Stimulated activated CD4-positive, alpha-beta T cell treated with anti-CD3 and anti-CD28 coated beads, Interleukin-12 subunit alpha, Interleukin-12 subunit beta, amount 100 ng/mL, for 4 hours (primary cell): Measurements from ENCODE around the gene ZNF618.
"Not testable (repeated sequence)": the region's sequence is repeated elsewhere in the genome, so short reads cannot be mapped to it uniquely, and the experiment has no call there.

Source experiments
- DNase-seq: peaks from one replicate; pipeline ENCODE4 v3.0.0-alpha.2; 2020

The ZNF618 gene

DNA sequence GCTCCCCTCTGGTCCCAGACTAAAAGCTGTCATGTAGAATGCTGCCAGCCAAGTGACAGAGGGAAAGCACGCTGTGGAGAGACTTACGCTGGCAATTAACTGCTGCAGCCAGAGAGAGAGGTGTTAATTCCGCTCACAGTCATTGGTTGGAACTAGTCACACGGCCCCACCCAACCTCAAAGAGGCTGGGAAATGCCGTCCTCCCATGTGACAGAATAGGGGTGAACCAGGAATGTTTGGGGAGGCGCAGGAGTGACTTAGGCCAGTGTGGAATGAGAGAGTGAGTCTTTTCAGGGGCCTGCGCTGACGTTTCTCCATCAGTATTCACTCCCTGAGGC lies 114.4 kb downstream of the ZNF618 start:
- no peak for DNase-seq

DNA sequence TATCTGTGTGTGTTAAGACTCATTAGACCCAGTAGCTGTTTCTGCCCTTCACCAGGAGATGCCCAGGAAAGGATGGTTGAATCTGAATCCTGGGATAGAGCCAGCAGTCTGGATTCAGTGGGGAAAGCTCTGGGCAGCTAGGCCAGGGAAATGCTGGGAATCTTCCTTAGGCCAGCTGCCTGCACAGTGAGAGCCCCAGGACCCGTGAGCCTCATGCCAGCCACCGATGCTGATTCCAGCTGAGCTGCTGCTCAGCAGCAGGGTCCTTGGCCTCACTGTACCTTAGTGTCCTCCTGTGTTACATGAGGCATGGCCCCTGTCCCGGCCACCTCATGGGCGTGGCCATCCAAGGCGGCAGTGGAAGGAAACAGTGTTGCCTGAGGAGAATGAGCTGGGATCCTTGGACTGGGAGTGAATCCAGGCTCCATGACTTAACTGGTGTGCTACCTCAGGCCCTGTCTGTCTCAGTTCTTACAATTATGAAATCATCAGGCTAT lies 114.9 kb downstream of the ZNF618 start:
- DNase-seq = no peak

DNA sequence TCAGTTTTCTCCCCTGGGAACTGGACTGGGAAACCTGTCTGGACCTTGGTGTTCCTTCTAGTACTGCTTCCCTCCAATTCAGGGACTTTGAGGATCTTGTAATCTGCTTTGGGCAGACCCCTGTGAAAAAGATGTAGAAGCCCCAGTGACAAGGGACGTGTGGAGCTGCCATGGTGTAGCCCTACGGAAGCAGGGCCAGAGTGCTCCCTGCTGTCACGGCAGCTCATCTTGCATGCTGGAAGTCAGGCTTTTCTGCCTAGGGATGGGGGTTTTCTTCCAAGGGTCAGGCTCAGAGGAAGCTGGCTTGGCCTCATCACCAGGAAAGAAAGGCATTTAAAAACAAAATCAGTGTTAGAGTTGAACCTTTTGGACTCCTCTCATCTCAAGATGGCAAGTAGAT lies 115.6 kb downstream of the ZNF618 start:
- no peak for DNase-seq

DNA sequence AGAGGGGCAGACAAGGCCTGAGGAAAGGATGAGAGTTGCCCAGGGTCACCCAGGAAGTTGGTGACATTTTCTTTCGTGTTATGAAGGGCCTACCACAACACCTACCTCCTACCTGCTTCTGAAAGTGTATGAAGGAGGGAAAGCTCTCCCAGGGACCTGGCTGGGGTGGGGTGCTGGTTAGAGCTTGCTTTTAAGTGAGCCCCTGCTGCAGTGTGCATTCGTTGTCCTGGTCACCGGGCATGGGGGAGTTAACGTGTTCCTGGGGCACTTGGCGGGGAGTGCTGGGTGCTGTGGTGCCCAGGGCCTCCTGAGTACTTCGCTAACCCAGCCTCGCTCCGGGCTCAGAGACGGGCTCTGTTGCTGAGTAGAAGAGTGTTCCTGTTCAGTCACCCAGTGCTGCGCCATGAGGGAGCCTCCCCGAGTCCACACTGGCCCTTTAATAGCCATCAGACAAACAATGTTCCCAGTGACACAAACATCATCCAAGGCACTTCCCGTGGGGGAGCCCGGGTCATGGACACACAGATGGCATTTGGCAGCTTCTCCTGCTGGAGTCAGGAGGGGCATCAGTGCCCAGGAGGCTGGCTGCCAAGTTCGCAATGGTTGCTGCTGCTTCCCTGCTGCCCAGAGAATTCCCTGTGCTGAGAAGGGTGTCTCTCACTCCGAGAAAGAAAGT lies 116.3 kb downstream of the ZNF618 start:
- no peak for DNase-seq

DNA sequence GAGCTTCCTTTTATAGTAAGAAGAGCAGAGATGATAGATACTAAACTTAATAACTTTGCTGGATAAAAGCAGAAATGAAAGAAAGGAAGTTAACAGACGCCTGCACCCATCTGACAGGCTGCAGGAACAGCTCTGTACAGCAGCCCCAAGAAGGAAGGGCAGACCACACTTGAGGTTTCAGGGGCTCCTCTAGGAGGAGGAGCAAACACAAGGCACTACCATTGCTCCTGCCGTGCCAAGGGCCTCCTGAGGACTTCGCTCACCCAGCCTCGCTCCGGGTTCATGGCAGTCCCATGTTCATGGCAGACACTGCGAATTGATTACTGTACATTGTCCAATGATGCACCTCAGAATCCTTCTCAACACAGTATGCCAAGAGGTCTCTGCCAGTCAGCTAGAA lies 116.9 kb downstream of the ZNF618 start:
- no peak for DNase-seq

DNA sequence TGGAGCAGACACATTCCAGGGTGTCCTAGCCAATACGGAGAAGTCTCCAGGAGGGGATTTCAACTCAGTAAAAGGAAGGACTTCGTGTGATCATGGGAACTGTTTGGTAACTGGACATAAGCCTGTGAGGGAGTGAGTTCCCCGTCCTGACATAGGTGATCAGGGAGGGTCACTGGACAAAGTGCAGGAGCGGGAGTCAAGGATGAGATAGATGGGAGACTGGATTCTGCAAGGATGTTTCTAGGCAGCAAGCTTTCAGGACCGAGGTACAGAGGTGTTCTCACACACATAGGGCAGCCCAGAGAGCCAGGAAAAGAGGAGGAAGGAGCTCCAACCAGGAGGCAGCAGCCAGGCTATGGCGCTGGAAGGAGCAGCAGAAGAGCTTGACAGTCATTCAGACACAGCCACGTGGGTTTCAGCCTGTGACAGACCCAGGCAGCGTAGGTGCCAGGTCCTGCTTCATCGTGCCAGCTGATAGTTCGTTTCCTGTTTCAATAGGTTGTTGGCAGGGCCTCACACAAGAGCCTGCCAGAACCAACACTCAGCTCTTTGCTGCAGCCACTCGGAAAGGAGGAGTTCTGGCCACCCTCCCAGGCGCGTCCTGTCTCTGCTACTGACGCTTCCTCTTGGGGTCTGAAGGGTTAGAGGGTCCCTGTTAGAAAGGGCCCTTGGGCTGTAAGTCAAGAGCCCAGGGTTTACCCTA lies 117.9 kb downstream of the ZNF618 start:
- no peak for DNase-seq

DNA sequence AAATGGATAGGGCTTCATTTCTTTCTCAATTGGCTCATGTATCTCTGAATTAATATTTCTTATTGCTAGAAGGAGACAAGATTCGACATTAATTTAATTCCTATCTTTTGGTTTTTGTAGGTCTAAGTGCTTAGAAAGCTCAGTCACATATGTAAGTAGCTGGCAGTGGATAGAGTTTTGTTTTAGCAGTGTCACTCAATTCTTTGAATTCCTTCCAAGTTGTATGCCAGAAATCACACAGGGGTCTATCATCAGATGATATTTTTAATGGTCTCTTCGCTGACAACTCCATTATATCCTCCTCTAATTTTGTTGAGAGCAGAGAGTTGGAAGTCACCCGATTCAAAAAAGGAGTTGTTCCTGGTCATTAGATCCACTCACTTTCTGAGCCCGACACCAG lies 119.3 kb downstream of the ZNF618 start:
- no peak for DNase-seq

DNA sequence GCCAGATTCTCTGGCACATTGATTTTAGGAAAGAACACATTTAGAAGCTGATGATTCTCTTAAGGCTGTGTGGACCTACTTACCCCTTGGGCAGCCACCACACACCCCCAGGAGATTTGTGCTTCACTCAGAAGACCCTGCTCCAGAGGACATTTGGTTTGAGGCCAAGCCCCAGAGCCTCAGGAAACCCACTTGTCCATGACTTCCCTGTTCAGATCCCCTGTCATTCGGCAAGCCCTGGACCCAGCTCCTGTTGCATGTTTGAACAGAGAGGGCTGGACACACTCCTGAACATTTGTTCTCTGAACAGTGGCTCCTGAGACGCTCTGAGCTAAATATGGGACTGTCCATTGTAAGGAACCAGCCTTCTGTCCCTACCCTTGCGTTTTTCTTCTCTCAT lies 119.9 kb downstream of the ZNF618 start:
- no peak for DNase-seq

DNA sequence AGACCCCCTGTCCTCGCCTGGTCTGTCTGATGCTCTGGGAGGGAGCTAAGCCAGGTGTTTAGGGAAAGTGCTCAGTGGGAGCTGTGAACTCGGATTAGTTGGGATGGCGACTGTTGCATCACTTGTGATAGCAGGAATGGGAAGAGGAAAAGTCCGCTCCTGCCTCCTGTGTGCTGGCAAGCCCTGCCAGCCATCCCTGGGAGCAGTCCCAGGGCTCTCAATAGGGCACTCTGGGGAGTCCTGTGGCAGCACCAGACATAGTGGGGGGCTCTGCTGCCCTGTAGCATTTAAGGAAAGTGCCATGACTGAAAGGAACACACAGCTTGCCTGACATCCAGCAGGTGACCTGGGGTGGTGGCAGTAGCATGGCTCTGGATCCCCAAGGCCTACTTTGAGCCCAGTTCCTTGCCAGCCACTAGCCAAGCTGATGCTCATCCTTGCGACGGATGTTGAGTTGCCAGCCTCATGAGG lies 120.5 kb downstream of the ZNF618 start:
- DNase-seq = no peak

DNA sequence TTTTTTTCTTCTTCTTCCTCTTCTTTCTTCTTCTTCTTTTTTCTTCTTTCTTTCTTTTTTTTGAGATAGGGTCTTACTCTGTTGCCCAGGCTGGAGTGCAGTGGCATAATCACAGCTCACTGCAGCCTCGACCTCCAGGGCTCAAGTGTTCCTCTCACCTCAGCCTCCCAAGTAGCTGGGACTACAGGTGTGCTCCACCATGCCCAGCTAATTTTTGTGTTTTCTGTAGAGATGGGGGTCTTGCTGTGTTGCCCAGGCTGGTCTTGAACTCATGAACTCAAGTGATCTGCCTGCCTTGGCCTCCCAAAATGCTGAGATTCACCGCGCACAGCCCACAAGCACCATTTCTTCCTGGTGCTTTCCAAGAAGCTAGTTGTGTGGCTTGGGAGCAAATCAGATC lies 121.0 kb downstream of the ZNF618 start:
- DNase-seq = not testable (repeated sequence)

DNA sequence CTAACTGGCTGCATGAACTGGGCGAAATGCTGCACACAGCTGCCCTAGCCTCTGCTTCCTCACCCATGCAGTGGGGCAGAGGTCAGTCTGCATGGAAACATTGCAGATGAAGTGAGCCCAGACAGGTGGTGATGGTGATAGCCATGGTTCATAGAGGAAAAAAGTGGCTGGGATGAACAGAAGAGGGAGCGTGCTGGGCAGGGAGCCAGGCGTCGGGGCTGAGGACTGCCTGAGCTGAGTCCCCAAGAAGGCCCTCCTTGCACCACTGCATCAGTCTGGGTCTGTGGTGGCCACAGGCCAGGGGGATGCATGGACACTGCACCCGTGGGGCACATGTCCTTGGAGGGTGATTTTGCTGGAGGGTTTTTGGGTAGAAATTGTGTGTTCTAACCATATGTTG lies 121.5 kb downstream of the ZNF618 start:
- no peak for DNase-seq

DNA sequence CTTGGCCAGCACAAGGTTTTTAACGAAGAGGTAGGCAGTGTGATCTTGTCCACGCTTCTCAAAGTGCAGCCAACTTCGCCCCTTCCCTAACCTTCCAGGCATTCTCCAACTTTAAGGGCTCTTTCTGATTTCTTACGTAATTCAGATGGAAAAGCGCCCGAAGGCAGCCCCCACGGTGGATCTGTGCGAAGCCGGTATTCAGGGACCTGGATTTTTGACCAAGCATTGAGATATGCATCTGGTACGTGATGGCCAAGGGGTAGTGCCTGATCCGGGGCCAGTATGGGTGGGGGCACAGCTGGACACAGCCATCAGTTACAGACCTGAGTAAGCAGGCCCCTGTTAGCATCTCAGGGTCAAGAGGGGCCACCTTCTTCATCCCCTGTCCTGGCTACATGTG lies 122.0 kb downstream of the ZNF618 start:
- DNase-seq = no peak

DNA sequence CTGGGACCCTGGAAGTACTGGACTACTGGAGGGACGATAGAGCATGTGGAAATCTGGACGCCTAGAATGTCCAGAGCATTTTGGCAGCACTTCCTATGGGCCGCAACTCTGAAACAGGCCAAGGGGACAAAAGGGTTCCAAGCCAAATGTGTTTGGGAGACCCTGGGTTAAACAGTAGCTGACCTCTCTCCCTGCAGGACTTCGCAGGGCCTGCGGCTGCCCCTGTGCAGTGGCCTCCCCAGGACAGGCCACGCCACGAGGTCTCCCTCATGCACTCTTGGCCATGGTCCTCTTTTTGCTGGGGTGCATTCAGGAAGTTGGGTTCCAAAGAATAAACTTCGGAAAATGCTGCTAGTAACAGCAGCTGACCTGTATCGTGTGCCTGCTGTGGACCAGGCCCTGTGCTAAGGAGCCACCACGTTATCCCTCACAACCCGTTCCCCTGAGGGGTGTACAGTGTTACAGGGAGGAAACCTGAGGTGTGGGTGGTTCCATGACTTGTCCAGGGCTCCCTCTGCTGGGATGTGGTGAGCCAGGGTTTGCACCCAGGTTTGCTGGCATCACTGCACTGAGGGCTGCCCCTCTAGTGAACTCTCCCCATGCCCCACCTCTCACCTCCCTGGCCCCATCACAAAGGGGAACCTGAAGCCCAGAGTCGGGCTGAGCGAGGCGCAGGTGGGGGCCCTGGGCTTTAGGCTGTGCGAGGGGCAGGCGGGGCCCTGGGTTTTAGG lies 122.6 kb downstream of the ZNF618 start:
- no peak for DNase-seq

DNA sequence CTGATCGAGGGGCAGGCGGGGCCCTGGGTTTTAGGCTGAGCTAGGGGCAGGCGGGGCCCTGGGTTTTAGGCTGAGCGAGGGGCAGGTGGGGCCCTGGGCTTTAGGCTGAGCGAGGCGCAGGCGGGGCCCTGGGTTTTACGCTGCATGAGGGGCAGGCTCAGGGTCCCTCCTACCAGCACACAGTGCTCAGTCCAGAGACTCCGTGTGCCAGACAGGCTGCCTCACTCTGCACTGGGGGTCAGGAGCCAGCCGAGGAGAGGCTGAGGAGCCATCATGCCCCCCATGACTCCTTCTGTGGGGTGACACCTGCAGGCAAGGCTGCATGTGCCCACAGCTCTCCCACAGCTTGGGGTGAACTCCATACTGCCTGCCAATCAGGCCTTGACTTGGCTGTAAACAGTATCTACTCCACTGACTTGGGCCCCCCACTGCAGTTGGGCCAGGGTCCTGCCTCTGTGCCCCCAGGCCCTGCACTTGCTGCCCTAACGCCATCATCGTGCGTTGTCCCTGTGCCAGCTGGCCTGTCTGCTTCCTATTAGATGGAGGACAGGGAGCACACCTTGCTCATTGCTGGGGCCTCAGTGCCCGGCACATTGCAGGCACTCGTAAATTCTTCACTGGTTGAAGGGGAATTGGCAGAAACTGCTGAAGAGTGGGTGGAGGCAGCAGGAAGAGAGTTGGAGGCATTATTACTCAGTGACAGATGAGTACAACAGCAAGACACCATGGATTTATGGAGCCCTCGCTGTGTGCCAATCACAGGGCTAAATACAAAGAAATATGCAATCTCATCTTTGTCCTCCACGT lies 123.3 kb downstream of the ZNF618 start:
- DNase-seq = no peak

DNA sequence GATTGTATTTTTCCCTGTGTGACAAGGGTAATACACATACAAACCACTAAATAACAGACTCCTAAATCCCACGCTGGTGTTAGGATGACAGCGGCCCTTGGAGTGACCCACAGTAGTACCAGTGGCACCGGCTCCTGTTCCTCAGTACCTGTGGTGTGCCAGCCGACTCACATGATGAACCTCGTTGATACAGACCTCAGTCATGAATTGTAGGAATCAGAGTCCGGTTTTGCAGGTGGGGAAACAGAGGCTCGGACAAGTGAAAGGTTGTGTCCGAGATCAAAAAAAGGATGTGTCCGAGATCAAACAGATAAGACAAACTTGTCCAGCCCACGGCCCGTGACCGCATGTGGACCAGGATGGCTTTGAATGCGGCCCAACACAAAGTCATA lies 124.0 kb downstream of the ZNF618 start:
- DNase-seq = no peak

DNA sequence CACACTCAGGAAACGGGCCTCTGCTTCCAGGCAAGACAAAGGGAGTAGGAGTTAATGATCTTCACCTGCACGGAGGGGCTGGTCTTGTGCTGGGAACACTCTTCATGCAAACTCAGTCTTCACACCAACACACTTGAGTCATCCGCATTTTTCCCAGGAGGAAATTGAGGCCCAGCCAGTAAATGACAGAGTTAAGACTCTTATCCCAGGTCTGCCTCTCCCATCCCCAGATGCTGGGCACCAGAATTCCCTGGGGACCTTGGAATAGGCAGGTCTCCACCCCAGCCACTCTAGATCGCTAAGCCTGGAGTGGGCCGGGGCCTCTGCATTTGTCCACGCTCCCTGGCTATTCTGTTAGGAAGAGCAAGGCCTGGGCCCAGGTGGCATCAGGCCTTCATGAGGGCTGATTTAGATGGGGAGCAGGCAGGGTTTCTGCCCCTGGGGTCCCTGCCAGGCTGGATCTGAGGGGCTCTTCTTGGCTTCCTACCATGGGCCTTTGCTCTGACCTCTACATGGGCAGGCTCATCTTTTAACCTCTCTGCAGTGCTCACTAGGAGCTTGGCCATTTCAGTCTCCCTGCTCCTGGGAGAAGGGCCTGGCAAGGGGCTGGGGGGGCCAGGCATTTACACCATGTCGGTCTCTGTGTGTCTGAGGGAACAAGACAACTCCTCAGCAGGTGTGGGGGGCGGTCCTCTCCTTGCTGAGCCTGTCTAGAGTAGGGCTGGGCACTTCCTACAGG lies 124.7 kb downstream of the ZNF618 start:
- no peak for DNase-seq

DNA sequence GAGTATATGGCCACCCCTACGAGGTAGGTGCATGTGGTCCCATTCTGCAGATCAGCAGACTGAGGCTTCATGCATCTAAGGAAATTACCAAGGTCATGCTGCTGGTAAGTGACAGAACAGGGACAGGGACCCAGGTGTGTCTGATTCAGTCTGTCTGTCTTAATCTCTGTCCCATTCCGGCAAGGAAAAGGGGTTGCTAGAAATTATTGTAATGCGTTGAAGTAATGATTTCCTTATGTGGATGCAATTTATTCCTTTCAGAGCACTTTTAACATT lies 125.2 kb downstream of the ZNF618 start:
- DNase-seq = no peak

DNA sequence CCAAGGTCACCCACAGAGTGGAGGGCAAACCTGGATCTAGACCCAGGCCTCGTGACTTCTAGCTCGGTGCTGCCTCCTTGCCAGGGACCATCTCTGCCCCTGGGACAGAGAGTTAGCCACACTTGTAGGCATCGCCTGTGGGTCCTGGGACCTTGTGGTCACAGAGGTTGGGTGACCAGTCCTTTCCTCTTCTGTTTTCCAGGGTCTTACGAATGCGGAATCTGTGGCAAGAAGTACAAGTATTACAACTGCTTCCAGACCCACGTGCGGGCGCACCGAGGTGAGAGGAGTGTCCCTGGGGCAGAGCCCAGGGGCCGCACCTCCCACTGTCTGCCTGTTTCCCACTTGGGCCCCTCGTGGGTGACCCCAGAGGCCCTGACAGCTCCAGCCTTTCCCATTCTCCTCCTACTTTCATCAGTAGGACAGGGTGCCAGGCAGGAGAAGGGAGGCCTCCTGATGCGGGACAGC lies 125.7 kb downstream of the ZNF618 start:
- no peak for DNase-seq

DNA sequence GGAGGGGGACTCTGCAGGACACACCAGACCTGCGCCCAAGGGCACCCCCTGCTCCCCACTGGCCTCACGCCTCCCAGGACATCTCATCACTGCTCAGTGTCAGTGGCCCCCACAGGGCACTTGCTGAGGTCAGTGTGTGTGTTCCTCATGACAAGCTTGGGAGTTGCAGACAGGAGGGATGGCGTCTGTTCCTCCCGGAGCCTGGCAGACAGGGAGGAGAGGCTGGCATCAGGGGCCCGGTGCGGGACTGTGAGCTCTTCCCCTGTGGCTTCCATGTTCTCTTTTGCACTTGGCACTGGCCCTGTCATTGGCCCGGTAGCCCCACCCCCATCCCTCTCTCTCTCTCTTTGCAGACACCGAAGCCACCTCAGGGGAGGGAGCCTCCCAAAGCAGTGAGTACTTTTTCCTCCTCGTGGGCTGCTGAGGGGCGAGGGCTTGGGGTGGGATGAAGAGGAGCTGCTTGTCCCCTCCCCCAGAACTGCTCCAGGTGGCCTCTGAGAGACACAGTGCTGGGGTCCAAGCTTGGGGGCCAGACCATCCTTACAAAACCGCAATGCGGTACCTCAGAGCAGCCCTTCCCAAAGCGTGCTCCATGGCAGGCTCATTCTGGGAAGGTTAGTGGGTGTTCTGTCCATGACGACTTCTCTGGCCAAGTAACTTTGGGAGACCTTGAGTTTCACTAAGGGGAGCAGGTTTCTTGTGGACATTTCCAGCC lies 126.3 kb downstream of the ZNF618 start:
- DNase-seq = no peak

DNA sequence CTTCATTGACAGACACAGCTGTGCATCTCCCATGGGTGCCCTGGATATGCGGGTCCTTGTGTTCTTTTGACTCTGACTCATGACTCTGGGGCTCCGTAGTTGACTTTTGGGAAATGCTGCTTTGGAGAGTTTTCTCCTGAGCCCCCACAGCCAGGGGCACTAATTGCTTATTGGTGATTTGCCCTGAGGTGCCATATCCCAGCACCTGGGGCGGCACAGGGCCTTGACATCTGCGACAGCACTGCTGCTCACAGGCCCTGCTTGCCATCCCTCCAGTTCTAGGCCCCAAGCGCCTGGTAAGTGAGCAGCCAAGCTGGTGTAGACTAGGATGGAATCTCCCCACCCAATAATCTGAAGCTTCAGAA lies 126.9 kb downstream of the ZNF618 start:
- DNase-seq = no peak

DNA sequence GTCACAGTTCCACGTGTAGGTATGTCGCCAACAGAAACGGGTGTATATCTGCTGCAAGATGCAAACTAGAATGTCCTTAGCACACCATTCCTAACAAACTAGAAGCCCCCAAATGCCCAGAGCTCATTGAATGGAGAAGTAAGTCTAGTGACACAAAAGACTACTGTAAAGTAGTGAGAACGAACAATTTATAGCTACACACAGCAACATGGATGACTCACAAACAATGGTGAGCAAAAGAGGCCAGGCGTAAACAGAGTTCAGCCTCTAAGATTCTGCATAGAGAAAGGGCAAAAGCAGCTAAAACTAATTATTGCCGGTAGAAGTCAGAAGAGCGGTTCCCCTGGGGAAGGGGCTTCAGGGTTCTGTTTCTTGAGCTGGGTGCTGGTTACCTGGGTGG lies 127.2 kb downstream of the ZNF618 start:
- no peak for DNase-seq

DNA sequence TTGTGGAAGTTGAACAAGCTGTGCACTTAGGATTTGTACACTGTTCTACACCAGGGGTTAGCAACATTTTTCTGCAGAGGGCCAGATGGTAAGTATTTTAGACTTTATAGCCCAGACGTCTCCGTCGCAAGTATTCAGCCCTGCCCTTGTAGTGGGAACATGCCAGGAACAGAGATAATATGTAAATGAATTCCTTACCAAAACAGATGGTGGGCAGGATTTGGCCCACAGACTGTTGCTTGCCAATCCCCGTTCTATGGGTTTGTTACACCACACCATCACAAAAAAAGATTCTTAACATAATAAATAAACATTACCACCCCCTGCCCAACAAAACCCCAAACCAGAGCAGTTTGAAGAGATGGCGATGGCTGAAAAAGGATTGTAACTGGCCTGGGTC lies 127.6 kb downstream of the ZNF618 start:
- DNase-seq = no peak
